Hepatocyte (in vitro differentiated cells): Measurements from ENCODE around the gene MFSD1. TPM values are rescaled to one million over a fixed set of nuclear protein-coding genes. Genes with fewer than 3 reads are reported as not detected.

Source experiments
- DNase-seq: peaks from one replicate; pipeline ENCODE4 v3.0.0-alpha.2; 2016; ENCODE audit warnings: low spot score
- H2AFZ ChIP-seq: fragments of 200-600 bp; sonication (generic); 2 replicates; pipeline ENCODE4 v1.6.0; 2016; ENCODE audit warnings: antibody characterized with exemption, mild to moderate bottlenecking
- H3K27ac ChIP-seq: fragments of 200-600 bp; sonication (generic); 2 replicates; pipeline ENCODE4 v1.5.1; 2016; ENCODE audit warnings: mild to moderate bottlenecking
- H3K27me3 ChIP-seq: fragments of 200-600 bp; sonication (generic); 2 replicates; pipeline ENCODE4 v1.6.1; 2016
- H3K36me3 ChIP-seq: fragments of 200-600 bp; sonication (generic); replicated peaks from 2 replicates; pipeline ENCODE4 v1.5.1; 2016; ENCODE audit warnings: low read depth; ENCODE audit not compliant: insufficient read depth
- H3K4me1 ChIP-seq: fragments of 200-600 bp; sonication (generic); 2 replicates; pipeline ENCODE4 v1.5.1; 2016; ENCODE audit warnings: mild to moderate bottlenecking, moderate library complexity; ENCODE audit not compliant: insufficient read depth
- H3K4me2 ChIP-seq: fragments of 200-600 bp; sonication (generic); 2 replicates; pipeline ENCODE4 v1.6.0; 2016
- H3K4me3 ChIP-seq: fragments of 200-600 bp; sonication (generic); 2 replicates; pipeline ENCODE4 v1.5.1; 2016; ENCODE audit warnings: mild to moderate bottlenecking
- H3K79me2 ChIP-seq: fragments of 200-600 bp; sonication (generic); 2 replicates; pipeline ENCODE4 v1.6.0; 2017; ENCODE audit warnings: mild to moderate bottlenecking
- H3K9me2 ChIP-seq: fragments of 200-600 bp; sonication (generic); replicated peaks from 2 replicates; pipeline ENCODE4 v1.6.0; 2017; ENCODE audit warnings: mild to moderate bottlenecking; ENCODE audit not compliant: insufficient read depth
- H3K9me3 ChIP-seq: fragments of 200-600 bp; sonication (generic); 2 replicates; pipeline ENCODE4 v1.5.1; 2016; ENCODE audit warnings: low read depth, mild to moderate bottlenecking
- H4K20me1 ChIP-seq: fragments of 200-600 bp; sonication (generic); 2 replicates; pipeline ENCODE4 v1.6.0; 2016; ENCODE audit warnings: mild to moderate bottlenecking; ENCODE audit not compliant: insufficient read depth, poor library complexity, severe bottlenecking
- EZH2 ChIP-seq: fragments of 200-600 bp; sonication (generic); IDR thresholded peaks from 2 replicates; pipeline ENCODE4 v1.6.1; 2016; ENCODE audit warnings: antibody characterized with exemption, mild to moderate bottlenecking, borderline replicate concordance
- EZH2phosphoT487 ChIP-seq: fragments of 200-600 bp; sonication (generic); IDR thresholded peaks from one replicate; pipeline ENCODE4 v1.6.1; 2018; ENCODE audit warnings: antibody characterized with exemption, mild to moderate bottlenecking, low read depth, moderate library complexity; ENCODE audit not compliant: unreplicated experiment, severe bottlenecking
- WGBS: methylation state at CpG from one replicate; pipeline ENCODE4 v1.1.6; 2016; ENCODE audit warnings: low lambda C conversion rate; ENCODE audit errors: missing lambda C conversion rate; 5-methylcytosine and 5-hydroxymethylcytosine counted together
- polyA plus RNA-seq: library from polyadenylated mRNA; unstranded; fragments of >200 nt; fragmentation: Nextera tagmentation; extraction: Ambion mirVana; gene quantifications from 2 replicates; pipeline ENCODE4 v1.2.1, GENCODE V29; 2016
- total RNA-seq: library from RNA; depleted of rRNA; stranded (reverse); fragments of >200 nt; gene quantifications from 2 replicates; pipeline ENCODE4 v1.2.3, GENCODE V29; 2014
- TF ChIP-seq, protein P1 (sequence below): fragments of 200-600 bp; sonication (generic); IDR thresholded peaks from 2 replicates; pipeline ENCODE4 v1.5.1; 2016; ENCODE audit warnings: antibody characterized with exemption, mild to moderate bottlenecking; ENCODE audit not compliant: poor library complexity

MFSD1 gene
- total and polyA plus RNA-seq, 2 experiments from 2014 or later: 58.6 to 74.9 TPM

DNA sequence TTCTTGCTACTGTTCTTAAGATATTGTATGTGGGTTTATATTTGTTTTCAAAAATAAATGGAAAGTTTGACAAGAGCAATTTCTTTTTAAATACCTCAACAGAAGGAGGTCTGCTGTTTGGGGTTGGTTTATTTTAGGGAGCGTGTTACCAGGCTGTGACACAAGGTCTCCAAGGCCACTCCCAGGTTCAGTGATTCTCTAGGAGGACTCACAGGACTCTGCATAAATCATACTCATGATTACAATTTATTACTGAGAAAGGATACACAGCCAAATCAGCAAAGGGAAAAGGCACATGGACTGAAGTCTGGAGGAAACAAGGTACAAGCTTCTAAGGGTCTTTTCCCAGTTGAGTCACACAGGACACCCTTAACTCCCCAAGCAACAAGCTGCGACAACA lies 18.8 kb upstream of the MFSD1 start:
- H3K9me2 ChIP-seq: no peaks in the 10 kb centered on the region
- H4K20me1 ChIP-seq: no peaks in the 10 kb centered on the region
- TF ChIP-seq, protein P1, sequence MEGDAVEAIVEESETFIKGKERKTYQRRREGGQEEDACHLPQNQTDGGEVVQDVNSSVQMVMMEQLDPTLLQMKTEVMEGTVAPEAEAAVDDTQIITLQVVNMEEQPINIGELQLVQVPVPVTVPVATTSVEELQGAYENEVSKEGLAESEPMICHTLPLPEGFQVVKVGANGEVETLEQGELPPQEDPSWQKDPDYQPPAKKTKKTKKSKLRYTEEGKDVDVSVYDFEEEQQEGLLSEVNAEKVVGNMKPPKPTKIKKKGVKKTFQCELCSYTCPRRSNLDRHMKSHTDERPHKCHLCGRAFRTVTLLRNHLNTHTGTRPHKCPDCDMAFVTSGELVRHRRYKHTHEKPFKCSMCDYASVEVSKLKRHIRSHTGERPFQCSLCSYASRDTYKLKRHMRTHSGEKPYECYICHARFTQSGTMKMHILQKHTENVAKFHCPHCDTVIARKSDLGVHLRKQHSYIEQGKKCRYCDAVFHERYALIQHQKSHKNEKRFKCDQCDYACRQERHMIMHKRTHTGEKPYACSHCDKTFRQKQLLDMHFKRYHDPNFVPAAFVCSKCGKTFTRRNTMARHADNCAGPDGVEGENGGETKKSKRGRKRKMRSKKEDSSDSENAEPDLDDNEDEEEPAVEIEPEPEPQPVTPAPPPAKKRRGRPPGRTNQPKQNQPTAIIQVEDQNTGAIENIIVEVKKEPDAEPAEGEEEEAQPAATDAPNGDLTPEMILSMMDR: no peak
- TF ChIP-seq EZH2 (no peak), EZH2phosphoT487 (no peak)
- H3K4me2 ChIP-seq: no peak overlapping the region
- H3K4me3 ChIP-seq: no peak overlapping the region
- no peak for DNase-seq
- H3K4me1 ChIP-seq: peaks cover 20% of the 10 kb centered on the region
- H3K27me3 ChIP-seq: no peaks in the 10 kb centered on the region
- no peaks in the 10 kb centered on the region for H3K79me2 ChIP-seq
- WGBS: 83% methylated on average over 2 of the region's 2 CpGs
- H3K27ac ChIP-seq: peak overlapping the region; percentile 5
- no peak overlapping the region for H2AFZ ChIP-seq
- H3K9me3 ChIP-seq: no peaks in the 10 kb centered on the region
- H3K36me3 ChIP-seq: no peaks in the 10 kb centered on the region

DNA sequence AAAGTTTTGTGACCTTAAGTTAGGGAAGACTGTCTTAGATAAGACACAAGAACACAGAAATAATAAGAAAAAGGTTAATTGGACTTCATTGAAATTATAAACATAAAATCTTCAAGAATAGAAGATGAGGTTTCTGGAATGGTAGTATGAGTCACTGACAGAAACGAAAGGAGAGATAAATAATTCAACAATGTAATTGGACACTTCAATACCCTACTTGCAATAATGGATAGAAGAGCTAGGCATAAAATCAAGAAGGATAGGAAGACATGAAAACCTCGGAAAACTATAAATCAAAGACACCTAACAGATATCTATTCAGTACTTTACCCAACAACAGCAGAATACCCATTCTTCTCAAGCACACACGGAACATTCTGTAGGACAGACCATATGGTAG lies 15.9 kb upstream of the MFSD1 start:
- Histone ChIP-seq H3K27me3 (no peaks in the 10 kb centered on the region), H3K9me3 (no peaks in the 10 kb centered on the region), H3K27ac (no peak overlapping the region), H3K9me2 (no peaks in the 10 kb centered on the region), H3K4me2 (no peak overlapping the region), H2AFZ (no peak overlapping the region), H3K79me2 (no peaks in the 10 kb centered on the region), H4K20me1 (no peaks in the 10 kb centered on the region), H3K4me3 (no peak overlapping the region), H3K4me1 (peaks cover 20% of the 10 kb centered on the region), H3K36me3 (no peaks in the 10 kb centered on the region)
- no peak for DNase-seq
- WGBS: 95% methylated on average over 3 of the region's 3 CpGs
- no peak for TF ChIP-seq EZH2
- TF ChIP-seq, protein P1: no peak
- no peak for TF ChIP-seq EZH2phosphoT487

DNA sequence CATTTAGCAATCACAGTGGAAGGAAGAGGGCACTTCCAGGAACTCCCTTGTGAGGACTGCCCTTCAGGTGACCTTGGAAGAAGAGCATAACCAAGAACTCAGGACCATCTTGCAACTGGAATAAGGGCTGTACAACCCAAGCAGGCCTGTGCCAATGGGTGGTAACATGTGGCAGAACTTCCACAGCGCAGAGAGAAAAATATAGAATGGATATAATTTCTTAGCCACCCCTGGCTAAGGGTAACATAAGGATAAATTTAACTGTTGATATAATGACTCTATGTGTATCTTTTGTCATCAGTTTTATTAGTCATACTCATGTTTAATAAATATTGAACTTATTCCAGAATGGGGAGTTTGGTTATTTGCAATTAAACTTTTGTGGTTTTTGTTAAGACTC lies 13.4 kb upstream of the MFSD1 start:
- no peak overlapping the region for H3K4me2 ChIP-seq
- H3K27ac ChIP-seq: no peak overlapping the region
- H2AFZ ChIP-seq: no peak overlapping the region
- H3K79me2 ChIP-seq: no peaks in the 10 kb centered on the region
- DNase-seq: no peak
- no peaks in the 10 kb centered on the region for H3K27me3 ChIP-seq
- H3K36me3 ChIP-seq: no peaks in the 10 kb centered on the region
- 96% methylated on average over 1 of the region's 1 CpG for WGBS
- no peaks in the 10 kb centered on the region for H4K20me1 ChIP-seq
- TF ChIP-seq, protein P1: no peak
- TF ChIP-seq EZH2 (no peak), EZH2phosphoT487 (no peak)
- no peaks in the 10 kb centered on the region for H3K9me2 ChIP-seq
- H3K4me3 ChIP-seq: no peak overlapping the region
- no peaks in the 10 kb centered on the region for H3K4me1 ChIP-seq
- H3K9me3 ChIP-seq: no peaks in the 10 kb centered on the region

DNA sequence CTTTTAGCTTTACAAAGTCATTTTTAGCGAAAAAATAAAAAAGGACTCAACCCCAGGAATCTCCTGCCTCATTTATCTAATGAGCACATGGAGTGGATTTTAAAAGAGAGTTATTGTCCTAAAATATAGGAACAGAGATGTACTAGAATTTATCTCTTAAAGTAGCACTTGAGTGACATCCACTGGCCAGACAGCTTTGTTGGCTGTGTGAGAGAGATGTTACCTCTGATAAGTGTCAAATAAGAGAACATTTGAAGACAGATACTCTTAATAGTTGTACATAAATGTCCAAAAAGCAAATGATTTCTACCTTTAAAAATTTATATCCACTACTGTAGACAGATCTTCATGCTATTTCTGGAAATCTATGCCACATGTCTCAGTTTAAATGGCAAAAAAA lies 12.3 kb upstream of the MFSD1 start:
- Histone ChIP-seq H3K27ac (no peak overlapping the region), H3K4me1 (no peaks in the 10 kb centered on the region), H3K36me3 (no peaks in the 10 kb centered on the region), H3K4me3 (no peak overlapping the region), H3K4me2 (no peak overlapping the region), H3K79me2 (no peaks in the 10 kb centered on the region), H3K9me2 (no peaks in the 10 kb centered on the region), H4K20me1 (no peaks in the 10 kb centered on the region), H3K27me3 (no peaks in the 10 kb centered on the region), H3K9me3 (no peaks in the 10 kb centered on the region), H2AFZ (no peak overlapping the region)
- 75% methylated on average over 1 of the region's 1 CpG for WGBS
- TF ChIP-seq, protein P1: peak; percentile 62
- TF ChIP-seq EZH2phosphoT487: no peak
- peak; percentile 46 for DNase-seq
